Ureter (tissue), 1 donor: ENCODE measurements around the gene IGFL1. TPM values are rescaled to one million over a fixed set of nuclear protein-coding genes. Genes with fewer than 3 reads are reported as not detected.
"Not testable (repeated sequence)": the region's sequence is repeated elsewhere in the genome, so short reads cannot be mapped to it uniquely, and the experiment has no call there.

ENCODE experiments used
- DNase-seq: peaks from one replicate; pipeline ENCODE4 v3.0.0-alpha.2; 2020; ENCODE audit warnings: low spot score
- total RNA-seq: library from RNA; stranded (reverse); gene quantifications from one replicate; pipeline ENCODE4 v1.2.4, GENCODE V29; 2023
- donor health status: DM: yes; HTN: yes; CAD: no.

The IGFL1 gene
- 1.9 TPM for total RNA-seq

DNA sequence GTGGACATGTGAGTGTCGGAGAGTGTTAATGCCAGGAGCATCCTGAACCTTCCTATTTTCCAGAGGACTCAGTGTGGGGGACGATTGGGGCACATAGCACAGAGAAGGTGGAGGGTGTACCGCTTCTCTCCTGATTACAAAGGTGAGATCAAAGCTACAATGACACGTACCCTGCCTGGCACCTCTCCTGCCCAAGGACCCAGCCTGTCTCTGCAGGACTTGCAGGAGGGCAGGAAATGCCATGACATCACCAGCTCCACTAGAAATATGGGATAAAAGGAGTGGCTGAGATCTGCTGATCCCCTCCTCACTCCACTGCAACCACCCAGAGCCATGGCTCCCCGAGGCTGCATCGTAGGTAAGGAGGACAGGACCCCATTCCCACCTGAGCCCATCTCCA lies at the start of gene IGFL1:
IGFL1 (plus strand) TSS at position 301 of the 400 bp plus-strand sequence; CDS start at position 334, 33 bp downstream.
- no peak for DNase-seq

DNA sequence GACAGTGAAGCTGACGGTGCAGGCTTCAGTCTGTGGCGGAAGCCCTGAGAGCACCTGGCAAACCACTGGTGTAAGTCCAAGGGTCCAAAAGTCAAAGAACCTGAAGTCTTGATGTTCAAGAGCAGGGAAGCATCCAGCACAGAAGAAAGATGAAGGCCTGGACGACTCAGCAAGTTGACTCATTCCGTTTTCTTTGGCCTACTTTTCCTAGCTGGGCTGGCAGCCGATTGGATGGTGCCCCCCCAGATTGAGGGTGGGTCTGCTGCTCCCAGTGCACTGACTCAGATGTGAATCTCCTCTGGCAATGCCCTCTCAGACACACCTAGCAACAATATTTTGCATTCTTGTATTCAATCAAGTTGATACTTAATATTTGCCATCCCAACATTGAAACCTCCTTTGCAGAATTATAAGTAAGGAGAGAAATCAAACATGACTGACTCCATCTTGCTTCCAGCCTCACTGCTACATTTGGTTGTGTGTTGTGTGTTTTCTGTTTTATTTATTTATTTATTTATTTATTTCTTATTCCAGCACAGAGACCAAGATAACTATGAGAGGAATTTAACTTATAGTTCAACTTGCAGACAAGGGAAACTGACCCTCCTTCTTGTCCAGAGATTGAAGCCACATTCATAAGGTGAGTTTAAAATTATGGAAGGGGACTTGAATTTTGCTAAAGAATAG lies 48.7 kb upstream of the IGFL1 start:
- DNase-seq, result no peak

DNA sequence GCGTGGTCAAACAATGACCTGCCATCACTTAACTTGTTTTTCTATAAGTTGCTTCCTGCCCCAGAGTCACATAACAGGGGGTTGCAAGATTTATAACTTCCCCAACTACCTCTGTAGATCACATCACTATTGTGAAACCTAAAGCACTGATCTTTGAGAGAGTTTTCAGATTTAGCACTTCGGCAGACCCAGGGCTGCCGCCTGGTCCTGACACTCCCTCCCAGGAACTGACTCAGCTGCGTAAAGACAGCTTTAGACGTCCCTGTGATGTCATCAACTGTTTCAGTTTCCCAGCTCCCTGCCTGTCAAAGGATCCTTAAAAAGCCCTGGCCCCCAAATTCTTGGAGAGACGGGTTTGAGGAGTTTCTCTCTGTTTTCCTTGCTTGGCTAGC lies 48.2 kb upstream of the IGFL1 start:
- no peak for DNase-seq

DNA sequence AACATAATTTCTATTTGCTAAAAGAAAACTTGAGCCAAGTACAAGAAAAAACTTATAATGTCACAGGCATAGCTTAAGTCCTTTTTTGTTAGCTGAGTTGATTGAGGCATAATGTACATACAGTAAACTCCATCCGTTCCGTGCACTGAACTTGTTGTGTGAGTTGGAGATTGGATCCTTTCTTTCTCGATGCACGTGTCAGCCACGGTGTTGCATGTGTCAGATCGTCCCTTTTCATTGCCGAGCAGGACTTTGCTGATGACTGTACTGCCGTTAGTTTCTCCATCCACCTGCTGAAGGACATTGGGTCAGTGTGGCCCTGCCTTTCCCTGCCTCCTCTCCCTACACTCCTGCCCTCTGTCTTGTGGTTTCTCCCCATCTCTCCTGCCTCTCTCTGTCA lies 47.1 kb upstream of the IGFL1 start:
- DNase-seq, result no peak

DNA sequence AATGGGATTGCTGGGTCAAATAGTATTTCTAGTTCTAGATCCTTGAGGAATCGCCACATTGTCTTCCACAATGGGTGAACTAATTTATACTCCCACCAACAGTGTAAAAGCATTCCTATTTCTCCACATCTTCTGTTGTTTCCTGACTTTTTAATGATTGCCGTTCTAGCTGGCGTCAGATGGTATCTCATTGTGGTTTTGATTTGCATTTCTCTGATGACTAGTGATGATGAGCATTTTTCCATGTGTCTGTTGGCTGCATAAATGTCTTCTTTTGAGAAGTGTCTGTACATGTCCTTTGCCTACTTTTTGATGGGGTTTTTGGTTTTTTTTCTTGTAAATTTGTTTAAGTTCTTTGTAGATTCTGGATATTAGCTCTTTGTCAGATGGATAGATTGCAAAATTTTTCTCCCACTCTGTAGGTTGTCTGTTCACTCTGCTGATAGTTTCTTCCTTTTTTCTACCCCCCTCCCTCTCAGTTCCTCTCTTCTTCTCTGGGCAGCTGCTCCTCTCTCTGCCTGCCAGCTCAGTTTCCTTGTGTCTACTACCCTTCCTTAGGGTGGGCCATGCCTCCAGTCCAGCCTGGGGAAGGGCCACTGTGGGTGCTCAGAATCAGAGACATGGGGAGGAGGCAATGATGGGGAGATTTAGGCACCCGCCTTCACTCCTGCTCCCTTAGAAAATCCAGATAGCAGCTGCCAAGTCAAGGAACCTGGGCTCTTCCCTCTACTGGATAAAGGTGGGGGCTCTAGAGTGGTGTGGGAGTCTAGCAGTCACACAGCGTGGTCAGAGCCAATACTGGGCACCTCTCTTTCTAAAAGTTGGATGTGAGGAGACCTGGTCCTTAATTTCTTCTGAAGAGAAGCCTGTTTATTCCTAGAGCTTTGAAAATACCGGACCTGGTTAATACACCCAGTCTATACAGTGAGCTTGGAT lies 44.5 kb upstream of the IGFL1 start:
- not testable (repeated sequence) for DNase-seq

DNA sequence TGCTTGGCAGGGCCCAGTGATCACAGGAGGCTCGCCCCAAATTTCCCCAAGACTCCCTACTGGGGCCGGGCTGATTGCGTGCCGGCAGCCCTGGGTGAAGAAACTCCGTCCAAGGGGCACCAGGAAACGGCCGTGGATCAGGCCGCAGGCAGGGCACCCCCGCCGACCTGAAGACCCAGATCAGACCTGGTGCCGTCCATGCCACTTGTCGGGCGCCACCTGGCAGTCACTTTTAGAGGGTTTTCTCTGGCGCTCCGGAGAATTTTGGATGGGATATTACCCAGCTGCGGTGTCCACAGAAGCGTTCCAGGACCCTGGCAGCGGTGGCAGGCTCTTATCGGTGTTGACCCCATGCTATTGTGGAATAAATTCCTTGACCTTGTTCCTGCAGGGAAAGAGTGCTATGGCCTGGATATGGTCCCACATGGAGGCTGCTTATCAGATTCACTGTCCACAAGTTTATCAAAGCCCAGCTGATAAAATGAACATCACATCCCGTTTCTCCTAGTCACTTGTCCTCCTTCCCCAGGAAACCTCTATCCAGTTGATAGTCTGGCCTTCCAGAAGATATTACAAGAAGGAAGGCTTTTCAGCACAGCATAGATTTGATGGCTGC lies 43.3 kb upstream of the IGFL1 start:
- DNase-seq, result no peak

DNA sequence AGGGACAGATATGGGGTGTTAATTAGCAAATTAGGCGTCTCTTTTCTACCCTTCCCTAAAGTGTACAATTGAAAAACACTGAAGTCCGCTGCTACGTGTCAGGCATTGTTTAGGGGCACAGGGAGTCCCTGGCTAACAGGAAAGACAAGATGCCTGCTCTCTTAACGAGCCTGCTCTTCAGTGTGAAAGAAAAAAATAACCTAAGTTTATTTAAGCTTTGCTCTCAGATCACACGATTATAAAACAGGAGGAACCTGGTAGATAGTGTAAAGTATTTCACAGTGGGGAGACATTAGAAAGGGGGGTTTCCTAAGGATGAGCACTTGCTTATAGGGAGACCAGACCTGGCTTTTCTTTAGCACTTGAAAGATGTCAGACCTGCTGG lies 42.8 kb upstream of the IGFL1 start:
- DNase-seq, result no peak

DNA sequence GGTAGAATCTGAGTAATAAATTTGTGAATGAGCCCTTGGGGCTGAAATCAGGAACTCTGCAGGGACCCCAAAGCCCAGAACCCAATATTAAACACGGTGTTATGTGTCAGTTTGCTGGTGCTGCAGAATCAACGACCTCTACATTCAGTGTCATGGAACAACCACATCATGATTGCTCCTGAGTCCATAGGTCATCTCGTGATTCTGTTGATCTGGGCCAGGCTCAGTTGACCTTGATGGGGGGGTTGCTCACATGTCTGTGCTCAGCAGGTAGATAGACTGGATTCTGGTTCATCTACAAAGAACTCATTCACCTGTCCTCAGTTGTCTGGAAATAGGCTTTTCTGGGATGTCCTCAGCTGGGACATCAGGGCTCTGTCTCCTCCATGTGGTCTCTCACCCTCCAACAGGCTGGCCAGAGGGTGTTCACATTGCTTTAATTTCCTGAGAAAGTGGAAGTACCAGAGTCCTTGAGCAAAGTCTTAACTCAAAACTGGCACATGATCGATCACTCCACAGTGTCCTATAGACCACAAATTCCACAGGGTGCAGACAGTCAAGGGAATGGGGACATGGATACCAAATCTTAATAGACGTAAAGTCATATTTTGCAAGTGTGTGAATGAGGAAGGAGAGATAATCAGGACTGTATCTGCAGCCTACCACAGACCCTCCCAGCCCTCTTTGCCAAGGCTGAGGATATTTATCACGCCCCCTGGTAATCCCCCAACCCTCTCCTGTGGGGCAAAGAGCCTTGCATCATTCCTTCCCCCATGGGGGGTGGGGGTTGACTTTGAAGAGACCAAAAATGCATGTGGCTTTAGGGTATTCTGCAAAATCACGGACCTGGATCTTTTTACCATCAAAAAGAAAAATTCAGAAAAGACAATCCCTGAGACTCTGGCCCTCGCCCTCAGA lies 39.3 kb upstream of the IGFL1 start:
- no peak for DNase-seq

DNA sequence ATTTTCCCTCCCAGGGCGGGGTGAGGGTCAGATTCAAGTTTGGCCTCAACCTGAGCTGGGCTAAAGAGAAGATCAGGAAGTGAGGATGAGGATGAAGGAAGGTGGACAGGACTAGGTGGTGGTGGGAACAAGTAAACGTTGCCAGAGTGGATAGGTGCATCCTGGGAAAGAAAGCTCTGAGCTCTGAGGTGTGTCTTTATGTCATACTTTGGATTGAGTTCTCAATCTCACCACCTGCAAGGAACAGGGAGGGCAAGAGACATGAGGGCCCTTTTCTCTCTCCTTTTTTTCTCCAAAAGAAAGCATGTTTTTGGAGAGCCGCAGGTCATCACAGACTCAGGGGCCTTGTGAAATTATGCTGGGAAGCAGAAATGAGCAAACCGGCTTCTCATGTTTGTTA lies 38.2 kb upstream of the IGFL1 start:
- DNase-seq, result no peak

DNA sequence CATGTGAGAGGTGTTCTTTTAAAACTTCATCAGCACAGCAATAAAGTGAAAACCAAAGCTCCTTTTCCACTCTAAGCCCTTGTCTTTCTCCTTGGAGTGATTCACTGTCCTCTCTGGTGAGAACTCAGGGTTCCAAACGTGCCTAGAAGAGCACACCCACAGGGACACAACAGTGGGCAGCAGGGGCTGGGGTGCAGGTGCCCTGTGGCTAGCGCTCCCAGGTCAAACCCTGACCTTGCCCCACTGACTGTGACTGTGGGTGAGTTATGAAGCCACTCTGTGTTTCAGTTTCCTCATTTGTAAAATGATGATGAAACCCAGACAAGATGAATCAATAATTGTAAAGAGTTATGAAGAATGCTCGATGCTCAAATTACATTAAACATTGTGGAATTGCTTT lies 37.6 kb upstream of the IGFL1 start:
- DNase-seq, result no peak

DNA sequence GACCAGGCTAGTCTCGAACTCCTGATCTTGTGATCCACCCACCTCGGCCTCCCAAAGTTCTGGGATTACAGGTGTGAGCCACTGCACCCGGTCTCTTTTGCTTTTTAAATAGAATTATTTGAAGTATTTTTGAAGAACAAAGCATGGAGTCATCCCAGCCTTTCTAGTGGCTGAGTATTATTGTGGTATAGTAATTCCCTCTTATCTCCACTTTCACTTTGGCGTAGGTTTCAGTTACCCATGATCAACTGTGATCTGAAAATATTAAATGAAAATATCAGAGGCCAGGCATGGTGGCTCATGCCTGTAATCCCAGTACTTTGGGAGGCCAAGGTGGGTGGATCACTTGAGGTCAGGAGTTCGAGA lies 36.9 kb upstream of the IGFL1 start:
- DNase-seq, result not testable (repeated sequence)

DNA sequence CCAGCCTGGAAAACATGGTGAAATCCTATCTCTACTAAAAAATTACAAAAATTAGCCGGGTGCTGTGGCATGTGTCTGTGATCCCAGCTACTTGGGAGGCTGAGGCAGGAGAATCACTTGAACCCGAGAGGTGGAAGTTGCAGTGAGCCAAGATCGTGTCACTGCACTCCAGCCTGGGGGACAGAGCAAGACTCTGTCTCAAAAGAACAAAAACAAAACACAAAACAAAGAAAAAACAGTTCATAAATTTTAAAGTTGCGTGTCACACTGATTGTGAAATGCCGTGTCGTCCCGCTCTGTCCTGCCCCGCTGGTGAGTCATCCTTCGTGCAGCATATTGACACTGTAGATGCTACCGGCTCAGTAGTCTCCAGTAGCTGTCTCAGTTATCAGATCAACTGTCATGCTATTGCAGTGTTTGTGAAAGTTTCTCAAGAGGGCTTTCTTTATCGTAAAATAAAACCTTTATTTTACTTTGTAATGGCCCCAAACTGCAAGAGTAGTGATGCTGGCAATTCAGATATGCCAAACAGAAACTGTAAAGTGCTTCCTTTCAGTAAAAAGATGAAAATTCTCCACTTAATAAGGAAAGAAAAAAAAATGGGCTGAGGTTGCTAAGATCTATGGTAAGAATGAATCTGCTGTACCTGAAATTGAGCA lies 36.4 kb upstream of the IGFL1 start:
- DNase-seq, result no peak

DNA sequence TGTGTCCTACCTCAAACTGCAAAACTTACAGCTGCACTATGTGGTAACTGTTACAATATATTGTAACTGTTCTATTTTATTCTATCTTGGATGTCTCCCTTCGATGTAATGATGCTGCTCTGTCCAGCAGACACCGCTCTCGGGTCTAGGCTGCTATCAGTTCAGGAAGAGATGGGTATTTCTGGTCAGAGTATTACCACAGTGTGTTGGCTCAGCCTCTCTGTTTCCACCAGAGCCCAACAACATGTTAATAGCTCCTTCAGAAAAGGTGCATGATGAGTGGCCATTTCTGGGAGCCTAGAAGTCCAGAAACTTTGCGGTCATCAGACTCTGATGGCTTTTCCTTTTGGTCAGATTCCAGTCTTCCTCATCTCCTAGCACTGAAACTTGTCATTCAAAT lies 35.9 kb upstream of the IGFL1 start:
- DNase-seq, result no peak

DNA sequence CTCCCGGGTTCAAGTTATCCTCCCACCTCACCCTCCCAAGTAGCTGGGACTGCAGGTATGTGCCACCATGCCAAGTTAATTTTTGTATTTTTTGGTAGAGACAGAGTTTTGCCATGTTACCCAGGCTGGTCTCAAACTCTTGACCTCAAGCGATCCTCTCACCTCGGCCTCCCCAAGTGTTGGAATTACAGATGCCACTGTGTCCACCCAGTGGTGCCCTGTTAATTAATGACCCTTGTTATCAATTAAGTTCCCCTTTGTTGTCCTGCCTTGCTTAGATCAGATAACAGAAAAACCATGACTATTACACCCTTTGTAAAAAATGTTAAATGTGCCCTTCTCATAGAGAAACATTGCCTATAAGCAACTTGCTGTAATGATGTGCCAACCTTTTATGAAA lies 34.4 kb upstream of the IGFL1 start:
- no peak for DNase-seq

DNA sequence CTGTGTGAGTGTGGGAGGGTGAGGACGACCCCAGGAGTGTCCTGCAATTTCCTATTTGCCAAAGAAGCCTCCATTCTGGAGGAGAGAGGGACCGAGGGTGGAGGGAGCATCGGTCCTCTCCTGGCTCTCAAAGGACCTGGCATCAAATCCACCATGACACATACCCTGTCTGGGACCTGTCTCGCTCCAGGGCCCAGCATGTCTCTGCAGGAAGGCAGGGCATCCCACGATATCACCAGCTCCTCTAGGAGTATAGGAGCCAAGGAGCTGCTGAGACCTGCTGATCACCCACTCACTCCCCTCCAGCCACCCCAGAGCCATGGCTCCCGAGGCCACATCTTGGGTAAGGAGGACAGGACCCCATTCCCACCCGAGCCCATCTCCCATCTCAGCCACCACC lies 33.6 kb upstream of the IGFL1 start:
- not testable (repeated sequence) for DNase-seq

DNA sequence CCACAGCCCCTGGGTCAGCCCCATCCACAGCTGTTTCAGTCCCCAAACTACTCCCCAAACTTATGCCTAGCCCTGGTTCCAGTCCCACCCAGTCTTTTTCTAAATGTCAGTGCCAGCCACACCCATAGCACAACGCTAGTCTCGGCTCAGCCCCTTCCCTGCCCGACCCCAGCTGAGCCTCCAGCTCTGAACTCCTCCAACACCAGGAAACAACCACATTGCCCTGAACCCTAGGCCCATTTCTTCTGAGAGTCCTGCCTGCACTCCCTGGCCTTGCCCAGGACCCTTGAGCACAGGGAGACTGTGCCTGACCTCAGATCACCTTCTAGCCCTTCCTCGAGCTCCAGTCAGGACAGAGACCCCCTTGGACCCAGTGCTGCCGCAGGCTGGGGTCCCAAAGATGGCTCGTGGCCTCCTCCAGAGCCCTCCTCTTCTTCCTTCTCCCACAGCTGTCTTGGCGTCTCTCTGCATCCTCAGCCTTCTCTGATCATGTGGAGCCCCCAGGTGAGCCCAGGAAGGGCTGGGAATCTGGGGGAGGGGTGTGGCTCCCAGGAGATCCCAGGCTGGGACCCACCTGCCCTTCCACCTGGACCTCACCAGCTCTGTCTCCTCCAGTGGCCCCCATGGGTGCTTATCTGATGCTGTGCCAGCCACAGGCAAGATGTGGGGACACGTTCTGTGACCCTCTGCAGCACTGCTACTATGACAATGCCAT lies 33.0 kb upstream of the IGFL1 start:
- no peak for DNase-seq

DNA sequence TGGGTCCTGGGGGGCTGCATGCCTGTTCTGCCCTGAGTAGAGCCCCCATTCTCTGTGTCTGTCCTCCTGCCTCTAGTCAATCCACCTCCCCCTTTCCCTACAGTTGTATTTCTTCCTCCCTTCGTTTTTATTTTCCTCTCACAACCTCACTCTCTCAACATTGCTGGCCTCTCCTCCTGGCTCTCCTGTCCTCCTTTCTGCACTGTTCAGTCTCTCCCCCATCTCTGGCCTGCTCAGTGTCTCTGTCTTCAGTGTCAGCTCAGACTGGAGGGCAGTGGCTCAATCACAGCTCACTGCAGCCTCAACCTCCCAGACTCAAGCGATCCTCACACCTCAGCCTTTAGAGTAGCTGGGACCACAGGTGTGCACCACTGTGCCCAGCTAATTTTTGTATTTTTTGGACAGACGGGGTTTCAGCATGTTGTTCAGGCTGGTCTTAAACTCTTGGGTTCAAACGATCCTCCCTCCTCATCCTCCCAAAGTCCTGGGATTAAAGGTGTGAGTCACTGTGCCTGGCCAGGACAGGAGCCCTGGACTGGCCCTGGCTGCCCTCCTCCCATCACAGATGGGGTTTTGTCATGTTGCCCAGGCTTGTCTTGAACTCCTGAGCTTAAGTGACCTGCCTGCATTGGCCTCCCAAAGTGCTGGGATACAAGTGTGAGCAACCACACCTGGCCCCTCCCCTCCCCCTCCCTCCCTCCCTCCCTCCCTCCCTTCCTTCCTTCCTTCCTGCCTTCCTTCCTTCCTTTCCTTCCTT lies 32.0 kb upstream of the IGFL1 start:
- DNase-seq, result no peak

DNA sequence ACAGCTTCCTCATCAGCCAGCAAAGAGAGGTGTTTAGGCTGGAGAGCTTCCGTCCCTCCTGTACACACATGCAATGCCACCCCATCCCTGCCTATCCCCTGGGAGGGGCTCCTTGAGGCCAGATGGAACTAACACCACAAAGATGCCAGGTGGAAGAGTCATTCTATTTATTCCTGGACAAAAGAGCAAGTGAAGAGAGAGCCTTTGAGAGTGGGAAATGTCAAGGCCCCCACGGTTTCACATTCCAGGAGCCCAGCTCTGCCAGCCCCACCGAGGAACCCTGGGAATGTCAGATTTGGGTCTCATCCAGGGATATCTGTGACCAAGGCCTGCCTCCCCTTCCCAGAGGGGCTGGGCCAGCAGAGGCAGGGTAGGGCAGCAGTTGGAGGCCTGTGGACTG lies 30.8 kb upstream of the IGFL1 start:
- DNase-seq, result no peak

DNA sequence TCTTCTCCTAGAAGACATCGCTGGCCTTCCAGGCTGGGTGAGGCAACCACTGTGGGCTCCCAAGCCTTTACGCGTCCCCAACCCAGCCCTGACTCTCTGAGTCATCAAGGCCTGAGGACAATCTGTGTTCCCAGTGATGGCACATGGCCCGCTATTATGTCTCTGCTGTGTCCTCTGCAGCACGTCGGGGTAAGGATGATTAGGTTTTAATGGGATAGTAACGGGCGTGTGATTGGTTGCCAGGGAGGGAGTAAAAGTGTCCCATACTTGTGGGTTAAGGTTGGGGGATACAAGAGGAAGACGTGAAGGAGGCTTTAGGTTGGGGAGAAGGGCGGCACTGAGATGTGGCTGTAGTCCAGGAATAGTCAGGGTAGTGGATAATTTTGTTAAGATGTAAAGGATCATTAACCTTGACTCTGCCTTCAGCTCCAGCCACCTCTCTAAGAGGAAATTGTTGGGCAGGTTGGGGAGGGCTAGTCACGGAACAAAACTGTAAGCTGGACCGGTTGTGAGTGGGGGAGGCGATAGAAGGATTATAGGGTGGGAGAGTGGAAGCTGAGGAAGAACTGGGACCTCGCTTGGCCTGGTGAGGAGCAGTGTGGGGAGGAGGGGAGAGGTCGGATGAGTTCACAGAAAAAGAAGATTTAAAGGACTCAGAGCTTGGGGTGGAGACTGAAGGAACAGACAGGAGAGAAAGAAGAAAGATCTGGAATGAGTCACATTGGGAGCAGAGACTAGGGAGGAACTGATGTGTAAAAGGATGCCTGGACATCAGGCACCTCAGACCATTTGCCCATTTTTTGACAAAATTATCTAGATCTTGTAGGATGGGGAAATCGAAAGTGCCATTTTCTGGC lies 27.9 kb upstream of the IGFL1 start:
- no peak for DNase-seq
